CD4-positive, alpha-beta T cell (primary cell): Measurements from ENCODE around the gene TFPI. TPM values are rescaled to one million over a fixed set of nuclear protein-coding genes. Genes with fewer than 3 reads are reported as not detected.
"Not testable (repeated sequence)": the region's sequence is repeated elsewhere in the genome, so short reads cannot be mapped to it uniquely, and the experiment has no call there.

Experiments used
- ATAC-seq: fragments of 200-7000 bp; cut with Tn5 transposase; one replicate; pipeline ENCODE4 v1.10.0; 2022; ENCODE audit warnings: mild to moderate bottlenecking; ENCODE audit not compliant: poor library complexity
- CTCF ChIA-PET: fragments of 350-600 bp; sonication (Branson Sonifier 250); formaldehyde crosslinking; loops from one replicate; lab custom pipeline; 2021; ENCODE audit warnings: antibody characterized with exemption, inconsistent platforms; lab: Charles Lee
- POLR2A ChIA-PET: fragments of 350-600 bp; sonication (Branson Sonifier 250); formaldehyde crosslinking; loops from one replicate; lab custom pipeline; 2021; ENCODE audit warnings: antibody characterized with exemption, inconsistent platforms; lab: Charles Lee
- DNase-seq, 14 experiments: peaks; one replicate each; pipeline ENCODE4 v3.0.0-alpha.2; 2013 to 2020; ENCODE audit warnings: mixed read lengths in 2 of 14
- H3K27ac ChIP-seq, 2 donors: one replicate each; pipeline versions ENCODE4 v1.5.1 to v1.7.0; 2013; ENCODE audit warnings: low read length in 2 of 2, low read depth in 1 of 2, mild to moderate bottlenecking in 1 of 2
- H3K27me3 ChIP-seq, 2 experiments: 1 replicate in 1 of 2; 2 replicates in 1 of 2; pipeline versions ENCODE4 v1.6.1 to v1.7.0; 2013; ENCODE audit warnings: low read length in 2 of 2, control low read depth in 1 of 2, mild to moderate bottlenecking in 1 of 2, moderate library complexity in 1 of 2; ENCODE audit not compliant: insufficient read depth in 2 of 2, control insufficient read depth in 1 of 2
- H3K36me3 ChIP-seq: one replicate; pipeline ENCODE4 v1.6.1; 2013; ENCODE audit warnings: low read length, control low read depth; ENCODE audit not compliant: insufficient read depth
- H3K4me1 ChIP-seq: one replicate; pipeline ENCODE4 v1.6.1; 2013; ENCODE audit warnings: low read length, control low read depth; ENCODE audit not compliant: insufficient read depth
- H3K4me3 ChIP-seq: one replicate; pipeline ENCODE4 v1.5.1; 2013; ENCODE audit warnings: mild to moderate bottlenecking, low read length, moderate library complexity
- H3K9me3 ChIP-seq, 2 experiments: 1 replicate in 1 of 2; 2 replicates in 1 of 2; pipeline versions ENCODE4 v1.6.1 to v1.7.0; 2013; ENCODE audit warnings: low read length in 2 of 2, mild to moderate bottlenecking in 2 of 2, control low read depth in 1 of 2, moderate library complexity in 1 of 2; ENCODE audit not compliant: control insufficient read depth in 1 of 2, insufficient read depth in 1 of 2
- H3K27ac Mint-ChIP-seq: one replicate; pipeline ENCODE4 v1.8.0; 2020; ENCODE audit warnings: mixed read lengths
- H3K27me3 Mint-ChIP-seq: one replicate; pipeline ENCODE4 v1.8.0; 2021; ENCODE audit warnings: mixed read lengths
- H3K36me3 Mint-ChIP-seq: one replicate; pipeline ENCODE4 v1.8.0; 2021; ENCODE audit warnings: low read depth, mixed read lengths
- H3K4me1 Mint-ChIP-seq: one replicate; pipeline ENCODE4 v1.8.0; 2021; ENCODE audit warnings: low read depth, mixed read lengths
- H3K4me3 Mint-ChIP-seq: one replicate; pipeline ENCODE4 v1.8.0; 2020; ENCODE audit warnings: mild to moderate bottlenecking, mixed read lengths
- H3K9me3 Mint-ChIP-seq: one replicate; pipeline ENCODE4 v1.8.0; 2020; ENCODE audit warnings: mixed read lengths
- intact Hi-C, 2 experiments: fragments of 100-400 bp; cut with DNase I in 1 of 2; cut with micrococcal nuclease in 1 of 2; formaldehyde crosslinking; loops; one replicate each; pipeline versions ENCODE4 v1.15.1 to v1.9.0; 2023 to 2025; cut with DNase I, micrococcal nuclease
- total RNA-seq, 174 experiments: library from RNA in 2 of 174; stranded (reverse) in 2 of 174; gene quantifications; one replicate each; pipeline ENCODE4 v1.2.3 and lab custom pipeline; 2021 to 2026
- TF ChIP-seq, protein P1 (sequence below): fragments of 200-600 bp; IDR thresholded peaks from one replicate; pipeline ENCODE4 v1.8.0; 2022; ENCODE audit warnings: antibody characterized with exemption, mild to moderate bottlenecking

Gene TFPI
- total RNA-seq, 2 experiments from 2014 or later: 0.17 TPM; not detected in 1

DNA sequence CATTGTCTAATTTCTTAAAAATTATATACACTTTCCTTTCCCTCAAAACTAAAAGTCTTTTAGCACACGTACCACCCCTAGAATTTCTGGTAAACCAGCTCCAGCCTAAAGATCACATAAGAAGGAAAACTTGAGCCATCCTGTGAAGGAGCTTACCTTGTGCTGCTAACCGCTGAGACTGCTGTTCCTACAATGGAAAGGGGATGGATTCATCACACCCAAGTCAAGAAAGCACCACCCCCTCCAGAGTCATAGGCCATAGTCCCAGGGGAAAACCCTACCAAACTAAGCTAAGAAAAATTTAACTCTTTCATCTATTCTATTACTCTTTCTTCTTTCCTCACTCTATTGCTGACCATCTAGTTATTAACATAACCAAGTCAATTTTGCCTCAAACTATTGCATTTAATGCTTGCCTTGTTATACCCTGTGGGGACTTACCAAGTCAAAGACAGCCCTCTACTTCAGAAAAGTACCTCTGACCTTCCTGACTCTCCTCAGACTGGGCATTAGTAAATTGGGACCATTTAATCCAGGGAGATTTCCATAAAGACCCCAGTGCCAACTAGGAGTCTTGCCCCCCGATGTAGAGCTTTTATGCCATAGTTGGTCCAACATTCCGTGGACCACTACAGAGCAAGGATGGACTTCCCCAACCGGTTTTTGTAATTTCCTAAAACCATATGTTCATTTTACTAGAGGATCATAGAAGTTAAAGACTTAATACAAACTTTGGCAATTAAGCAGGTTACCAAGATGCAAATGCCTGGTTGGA, 40.6 kb downstream of the TFPI start:
- CTCF ChIA-PET, ATAC-seq, DNase-seq, H3K9me3 ChIP-seq, H3K36me3 Mint-ChIP-seq, H3K27ac ChIP-seq, POLR2A ChIA-PET, H3K27me3 ChIP-seq, H3K27me3 Mint-ChIP-seq, H3K4me3 ChIP-seq, H3K36me3 ChIP-seq, intact Hi-C loops, H3K27ac Mint-ChIP-seq, H3K4me1 ChIP-seq, H3K4me3 Mint-ChIP-seq, H3K9me3 Mint-ChIP-seq: not testable (repeated sequence)
- peaks cover 13% of the 10 kb centered on the region for H3K4me1 Mint-ChIP-seq

DNA sequence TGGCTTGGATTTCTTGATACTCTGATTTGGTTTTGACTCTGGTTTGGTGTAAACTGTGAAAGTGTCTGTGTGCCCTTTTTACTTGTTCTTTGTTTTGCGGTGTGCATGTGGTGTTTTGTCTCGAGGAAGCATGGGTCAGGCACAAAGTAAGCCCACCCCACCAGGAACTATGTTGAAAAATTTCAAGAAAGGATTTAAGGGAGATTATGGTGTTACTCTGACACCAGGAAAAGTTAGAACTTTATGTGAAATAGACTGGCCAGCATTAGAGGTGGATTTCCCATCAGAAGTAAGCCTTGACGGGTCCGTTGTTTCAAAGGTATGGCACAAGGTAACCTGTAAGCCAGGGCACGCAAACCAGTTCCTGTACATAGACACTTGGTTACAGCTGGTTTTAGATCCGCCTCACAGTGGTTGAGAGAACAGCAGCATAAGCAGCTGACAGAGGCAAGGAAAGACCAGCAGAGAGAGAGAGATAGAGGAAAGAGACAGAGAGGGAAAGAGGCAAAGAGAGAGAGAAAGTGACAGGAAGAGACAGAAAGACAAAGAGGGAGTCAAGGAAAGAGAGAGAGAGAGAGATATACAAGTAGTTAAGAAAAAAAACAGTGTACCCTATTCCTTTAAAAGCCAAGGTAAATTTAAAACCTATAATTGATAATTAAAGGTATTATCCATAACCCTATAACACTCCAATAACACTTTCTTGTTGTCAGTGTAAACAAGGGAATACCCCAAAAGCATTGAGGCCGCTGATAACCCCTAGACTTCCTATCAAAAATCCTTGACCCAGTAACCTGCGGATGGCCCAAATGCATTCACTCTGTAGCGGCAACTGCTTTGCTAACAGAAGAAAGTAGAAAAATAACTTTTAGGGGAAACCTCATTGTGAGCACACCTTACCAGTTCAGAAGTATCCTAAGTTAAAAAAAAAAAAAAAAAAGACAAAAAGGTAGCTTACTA, 42.6 kb downstream of the TFPI start:
- H3K4me1 Mint-ChIP-seq: peaks cover 13% of the 10 kb centered on the region
- H3K4me3 Mint-ChIP-seq: no peak overlapping the region
- intact Hi-C loops: no loop called here
- Histone ChIP-seq H3K4me1 (no peaks in the 10 kb centered on the region), H3K27me3 (no peaks in the 10 kb centered on the region), H3K9me3 (peaks cover 0 to 2% of the 10 kb centered on the region in 2 experiments), H3K4me3 (no peak overlapping the region), H3K27ac (no peak overlapping the region), H3K36me3 (no peaks in the 10 kb centered on the region)
- no peaks in the 10 kb centered on the region for H3K9me3 Mint-ChIP-seq
- ATAC-seq (no peak), DNase-seq (no peak)
- ChIA-PET POLR2A (no interaction called here), CTCF (no interaction called here)
- TF ChIP-seq, protein P1, sequence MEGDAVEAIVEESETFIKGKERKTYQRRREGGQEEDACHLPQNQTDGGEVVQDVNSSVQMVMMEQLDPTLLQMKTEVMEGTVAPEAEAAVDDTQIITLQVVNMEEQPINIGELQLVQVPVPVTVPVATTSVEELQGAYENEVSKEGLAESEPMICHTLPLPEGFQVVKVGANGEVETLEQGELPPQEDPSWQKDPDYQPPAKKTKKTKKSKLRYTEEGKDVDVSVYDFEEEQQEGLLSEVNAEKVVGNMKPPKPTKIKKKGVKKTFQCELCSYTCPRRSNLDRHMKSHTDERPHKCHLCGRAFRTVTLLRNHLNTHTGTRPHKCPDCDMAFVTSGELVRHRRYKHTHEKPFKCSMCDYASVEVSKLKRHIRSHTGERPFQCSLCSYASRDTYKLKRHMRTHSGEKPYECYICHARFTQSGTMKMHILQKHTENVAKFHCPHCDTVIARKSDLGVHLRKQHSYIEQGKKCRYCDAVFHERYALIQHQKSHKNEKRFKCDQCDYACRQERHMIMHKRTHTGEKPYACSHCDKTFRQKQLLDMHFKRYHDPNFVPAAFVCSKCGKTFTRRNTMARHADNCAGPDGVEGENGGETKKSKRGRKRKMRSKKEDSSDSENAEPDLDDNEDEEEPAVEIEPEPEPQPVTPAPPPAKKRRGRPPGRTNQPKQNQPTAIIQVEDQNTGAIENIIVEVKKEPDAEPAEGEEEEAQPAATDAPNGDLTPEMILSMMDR: no peak
- no peak overlapping the region for H3K27ac Mint-ChIP-seq
- H3K36me3 Mint-ChIP-seq: no peaks in the 10 kb centered on the region
- no peaks in the 10 kb centered on the region for H3K27me3 Mint-ChIP-seq

DNA sequence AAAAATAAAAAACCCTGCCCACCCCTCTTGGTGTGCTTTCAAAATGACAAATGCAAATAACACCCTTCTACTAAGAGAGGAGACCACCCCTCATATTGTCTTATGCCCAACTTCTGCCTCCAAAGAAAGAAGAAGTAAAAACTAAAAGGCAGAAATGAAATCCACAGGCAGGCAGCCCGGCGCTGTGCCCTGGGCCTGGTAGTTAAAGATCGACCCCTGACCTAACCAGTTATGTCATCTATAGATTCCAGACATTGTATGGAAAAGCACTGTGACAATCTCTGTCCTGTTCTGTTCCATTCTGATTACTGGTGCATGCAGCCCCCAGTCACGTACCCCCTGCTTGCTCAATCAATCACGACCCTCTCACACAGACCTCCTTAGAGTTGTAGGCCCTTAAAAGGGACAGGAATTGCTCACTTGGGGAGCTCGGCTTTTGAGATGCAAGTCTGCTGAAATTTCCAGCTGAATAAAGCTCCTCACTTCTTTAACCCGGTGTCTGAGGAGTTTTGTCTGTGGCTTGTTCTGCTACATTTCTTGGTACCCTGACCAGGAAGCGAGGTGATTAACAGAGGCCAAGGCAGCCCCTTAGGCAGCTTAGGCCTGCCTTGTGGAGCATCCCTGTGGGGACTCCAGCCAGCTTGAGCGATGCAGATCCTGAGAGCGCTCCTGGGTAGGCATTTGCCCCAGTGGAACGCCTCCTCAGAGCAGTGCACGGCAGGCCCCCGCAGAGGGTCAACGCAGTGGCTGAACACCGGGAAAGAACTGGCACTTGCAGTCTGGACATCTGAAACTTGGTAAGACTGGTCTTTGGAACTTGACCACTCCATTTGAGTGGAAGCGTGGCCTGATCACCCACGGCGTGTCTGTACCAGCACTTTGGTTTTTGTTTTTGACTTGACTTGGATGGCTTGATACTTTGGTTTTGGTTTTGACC, 43.5 kb downstream of the TFPI start:
- H3K4me3 ChIP-seq, CTCF ChIA-PET: not testable (repeated sequence)

More for the DNA sequence above, 43.5 kb downstream of the TFPI start:
- H3K27me3 Mint-ChIP-seq, H3K4me3 Mint-ChIP-seq, H3K27ac ChIP-seq, ATAC-seq, H3K36me3 ChIP-seq, DNase-seq, H3K27me3 ChIP-seq, H3K4me1 ChIP-seq, H3K27ac Mint-ChIP-seq, H3K36me3 Mint-ChIP-seq, H3K9me3 Mint-ChIP-seq, POLR2A ChIA-PET, H3K9me3 ChIP-seq, intact Hi-C loops: not testable (repeated sequence)
- H3K4me1 Mint-ChIP-seq: peaks cover 13% of the 10 kb centered on the region
